Transverse colon (tissue), 4 donors: ENCODE results near the gene PDLIM1. TPM values are rescaled to one million over a fixed set of nuclear protein-coding genes. Genes with fewer than 3 reads are reported as not detected.

Experiments used
- DNase-seq: peaks from one replicate; pipeline ENCODE4 v3.0.0-alpha.2; 2019
- H3K27ac ChIP-seq, 4 donors: fragments of 200-600 bp; sonication (generic); 2 replicates each; pipeline ENCODE4 v1.5.1; 2016 to 2018; ENCODE audit warnings: inconsistent platforms in 4 of 4
- H3K27me3 ChIP-seq: fragments of 200-600 bp; sonication (generic); 2 replicates; pipeline ENCODE4 v1.5.1; 2017; ENCODE audit warnings: inconsistent platforms
- H3K36me3 ChIP-seq, 4 donors: fragments of 200-600 bp; sonication (generic); 2 replicates each; pipeline ENCODE4 v1.5.1; 2017 to 2019; ENCODE audit warnings: inconsistent platforms in 4 of 4
- H3K4me1 ChIP-seq, 4 donors: fragments of 200-600 bp; sonication (generic); 2 replicates each; pipeline ENCODE4 v1.5.1; 2017 to 2020; ENCODE audit warnings: inconsistent platforms in 4 of 4
- H3K4me3 ChIP-seq, 4 donors: fragments of 200-600 bp; sonication (generic); 1 replicate in 1 of 4; 2 replicates in 3 of 4; pipeline versions ENCODE4 v1.5.1 to v1.6.1; 2017 to 2019; ENCODE audit warnings: inconsistent platforms in 4 of 4
- H3K9me3 ChIP-seq, 2 donors: fragments of 200-600 bp; sonication (generic); 2 replicates each; pipeline ENCODE4 v1.5.1; 2017 to 2019; ENCODE audit warnings: inconsistent platforms in 2 of 2
- EP300 ChIP-seq: sonication (generic); formaldehyde crosslinking; IDR thresholded peaks from one replicate; pipeline ENCODE4 v1.6.1; 2017; ENCODE audit warnings: antibody characterized with exemption, low read depth
- POLR2A ChIP-seq: fragments of 450-650 bp; IDR thresholded peaks from one replicate; pipeline ENCODE4 v1.6.1; 2016; ENCODE audit warnings: antibody characterized with exemption, mild to moderate bottlenecking, moderate library complexity
- POLR2AphosphoS5 ChIP-seq, 3 donors: sonication (generic); formaldehyde crosslinking; IDR thresholded peaks; one replicate each; pipeline ENCODE4 v1.6.1; 2016; ENCODE audit warnings: antibody characterized with exemption in 3 of 3
- WGBS, 2 donors: methylation state at CpG; one replicate each; pipeline ENCODE4 v1.1.5; 2018; ENCODE audit warnings: low coverage in 1 of 2; 5-methylcytosine and 5-hydroxymethylcytosine counted together
- in situ Hi-C, 4 donors: fragments of 200-750 bp; cut with MboI; loops; one replicate each; pipeline versions ENCODE4 v1.15.0 to v1.15.1; 2017; ENCODE audit warnings: low sequenced_read_pairs in 3 of 4, low pct_ligation_motif_present in 1 of 4, low pct_unique_long_range_greater_than_20kb in 1 of 4
- intact Hi-C: fragments of 100-400 bp; cut with DNase I; formaldehyde crosslinking; loops from one replicate; pipeline ENCODE4 v1.15.1; 2023; ENCODE audit warnings: low total_unique reads
- total RNA-seq, 4 donors: library from RNA; depleted of rRNA; stranded (reverse); fragments of >200 nt; gene quantifications; one replicate each; pipeline ENCODE4 v1.1.0, GENCODE V29; 2016
- TF ChIP-seq, protein P1 (sequence below), 5 experiments: fragments of 200-600 bp in 3 of 5; fragments of 450-650 bp in 2 of 5; sonication (generic) in 3 of 5; IDR thresholded peaks; 1 replicate in 2 of 5; 2 replicates in 3 of 5; pipeline ENCODE4 v1.5.1; 2016 to 2017; ENCODE audit warnings: antibody characterized with exemption in 5 of 5, inconsistent platforms in 3 of 5, mild to moderate bottlenecking in 2 of 5, moderate library complexity in 1 of 5

PDLIM1 gene
- total RNA-seq, 4 donors from 2014 or later: 201 to 259 (median 225) TPM

DNA sequence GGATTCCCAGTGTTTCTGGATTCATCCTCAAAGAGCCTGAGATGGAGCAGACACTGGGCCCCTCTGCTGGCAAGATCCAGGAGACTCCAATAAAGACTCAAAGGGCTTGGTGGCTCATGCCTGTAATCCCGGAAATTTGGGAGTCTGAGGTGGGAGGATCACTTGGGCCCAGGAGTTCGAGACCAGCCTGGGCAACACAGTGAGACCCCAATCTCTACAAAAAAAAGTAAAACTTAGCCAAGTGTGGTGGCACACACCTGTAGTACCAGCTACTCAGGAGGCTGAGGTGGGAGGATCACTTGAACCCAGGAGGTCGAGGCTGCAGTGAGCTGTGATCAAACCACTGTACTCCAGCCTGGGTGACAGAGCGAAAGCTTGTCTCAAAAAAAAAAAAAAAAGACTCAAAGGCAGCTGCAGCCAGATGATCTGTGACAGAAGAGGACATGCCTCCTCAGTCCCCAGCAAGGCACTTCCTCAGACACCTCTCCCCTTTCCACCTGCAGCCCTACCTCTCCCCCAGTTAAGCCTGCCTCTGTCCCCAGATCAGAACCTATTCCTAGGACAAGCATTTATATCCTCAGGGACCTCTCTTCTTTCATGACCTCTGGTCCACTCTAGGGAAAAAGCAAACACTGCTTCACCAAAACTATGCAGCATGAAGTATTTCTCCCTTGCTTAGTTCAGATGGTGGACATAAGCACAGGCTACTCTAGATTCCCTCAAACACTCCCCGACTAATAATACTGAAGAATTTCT, 27.9 kb downstream of the PDLIM1 start:
- WGBS, 2 donors: 29 to 76% methylated on average over 2 to 5 of the region's 5 CpGs
- Histone ChIP-seq H3K9me3 (no peaks in the 10 kb centered on the region), H3K36me3 (peaks cover 0 to 16% (median 7%) of the 10 kb centered on the region in 4 donors), H3K27me3 (no peaks in the 10 kb centered on the region), H3K4me3 (no peak overlapping the region), H3K27ac (peak overlapping the region in 1 of 4 donors; percentile 16), H3K4me1 (peaks cover 14 to 48% (median 31%) of the 10 kb centered on the region in 4 donors)
- TF ChIP-seq, protein P1, sequence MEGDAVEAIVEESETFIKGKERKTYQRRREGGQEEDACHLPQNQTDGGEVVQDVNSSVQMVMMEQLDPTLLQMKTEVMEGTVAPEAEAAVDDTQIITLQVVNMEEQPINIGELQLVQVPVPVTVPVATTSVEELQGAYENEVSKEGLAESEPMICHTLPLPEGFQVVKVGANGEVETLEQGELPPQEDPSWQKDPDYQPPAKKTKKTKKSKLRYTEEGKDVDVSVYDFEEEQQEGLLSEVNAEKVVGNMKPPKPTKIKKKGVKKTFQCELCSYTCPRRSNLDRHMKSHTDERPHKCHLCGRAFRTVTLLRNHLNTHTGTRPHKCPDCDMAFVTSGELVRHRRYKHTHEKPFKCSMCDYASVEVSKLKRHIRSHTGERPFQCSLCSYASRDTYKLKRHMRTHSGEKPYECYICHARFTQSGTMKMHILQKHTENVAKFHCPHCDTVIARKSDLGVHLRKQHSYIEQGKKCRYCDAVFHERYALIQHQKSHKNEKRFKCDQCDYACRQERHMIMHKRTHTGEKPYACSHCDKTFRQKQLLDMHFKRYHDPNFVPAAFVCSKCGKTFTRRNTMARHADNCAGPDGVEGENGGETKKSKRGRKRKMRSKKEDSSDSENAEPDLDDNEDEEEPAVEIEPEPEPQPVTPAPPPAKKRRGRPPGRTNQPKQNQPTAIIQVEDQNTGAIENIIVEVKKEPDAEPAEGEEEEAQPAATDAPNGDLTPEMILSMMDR (IDR thresholded peaks at IDR 0.05): no peak
- TF ChIP-seq POLR2A (no peak), EP300 (no peak), POLR2AphosphoS5 (IDR thresholded peaks at IDR 0.05) (no peak)
- in situ Hi-C loops (no loop called here), intact Hi-C loops (loop anchor here (5.0 kb wide), 1 partner anchor 1921 kb away; no protein-coding TSS in a partner anchor)
- DNase-seq: no peak

- DNase-seq: no peak
- intact Hi-C loops: loop anchor here (5.0 kb wide), 1 partner anchor 1920 kb away; no protein-coding TSS in a partner anchor
- H3K36me3 ChIP-seq: peaks cover 0 to 19% (median 6%) of the 10 kb centered on the region in 4 donors
- 82% methylated on average over 3 of the region's 3 CpGs; no CpG with 5 or more reads in 1 of the 2 donors for WGBS, 2 donors
- no peak overlapping the region for H3K27ac ChIP-seq
- in situ Hi-C loops: no loop called here
- H3K9me3 ChIP-seq: no peaks in the 10 kb centered on the region
- H3K4me1 ChIP-seq: peaks cover 9 to 44% (median 21%) of the 10 kb centered on the region in 4 donors
- H3K4me3 ChIP-seq: no peak overlapping the region
- H3K27me3 ChIP-seq: no peaks in the 10 kb centered on the region
- TF ChIP-seq POLR2A (no peak), POLR2AphosphoS5 (IDR thresholded peaks at IDR 0.05) (no peak), EP300 (no peak)
- TF ChIP-seq, protein P1 (IDR thresholded peaks at IDR 0.05): no peak
These were observed 28.9 kb downstream of the PDLIM1 start for GRCh38 chr10:95261926-95262325.

GRCh38 chr10:95260909-95261552, 29.8 kb downstream of the PDLIM1 start:
- peaks cover 0 to 4% of the 10 kb centered on the region in 2 donors for H3K9me3 ChIP-seq
- intact Hi-C loops (loop anchor here (5.0 kb wide), 1 partner anchor 1919 kb away; no protein-coding TSS in a partner anchor), in situ Hi-C loops (no loop called here)
- peaks cover 0 to 20% (median 10%) of the 10 kb centered on the region in 4 donors for H3K36me3 ChIP-seq
- TF ChIP-seq POLR2A (no peak), EP300 (no peak), POLR2AphosphoS5 (IDR thresholded peaks at IDR 0.05) (no peak)
- TF ChIP-seq, protein P1 (IDR thresholded peaks at IDR 0.05): no peak
- H3K27me3 ChIP-seq: no peaks in the 10 kb centered on the region
- peak overlapping the region; percentile 37 to 73 (median 66) for H3K27ac ChIP-seq
- peaks cover 3 to 35% (median 16%) of the 10 kb centered on the region in 4 donors for H3K4me1 ChIP-seq
- no peak for DNase-seq
- 78 to 86% methylated on average over 2 to 4 of the region's 4 CpGs for WGBS, 2 donors
- no peak overlapping the region for H3K4me3 ChIP-seq

DNA sequence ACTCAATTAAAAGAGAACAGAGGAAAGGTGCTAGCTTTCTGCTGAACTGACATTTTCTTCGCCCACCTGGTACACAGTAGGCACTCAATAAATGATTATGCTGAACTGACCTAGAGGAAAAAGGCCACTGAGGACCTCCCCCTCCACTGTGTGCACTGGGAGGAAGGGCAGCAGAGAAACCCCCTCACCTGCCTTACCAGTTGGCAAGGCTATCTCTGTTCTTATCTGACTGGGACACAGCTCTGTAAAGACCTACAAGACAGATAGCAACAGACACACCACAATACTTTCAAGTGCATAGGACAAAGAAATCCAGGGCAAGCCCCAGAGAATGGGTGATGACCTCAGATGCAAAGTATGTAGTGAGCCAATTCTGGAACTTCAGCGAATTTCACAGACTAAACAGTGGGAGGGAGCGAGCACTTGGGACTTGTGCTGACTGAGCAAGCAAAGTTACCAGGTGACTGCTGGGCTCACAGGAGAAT, 30.4 kb downstream of the PDLIM1 start:
- in situ Hi-C loops (no loop called here), intact Hi-C loops (loop anchor here (5.0 kb wide), 1 partner anchor 1918 kb away; no protein-coding TSS in a partner anchor)
- no peaks in the 10 kb centered on the region for H3K27me3 ChIP-seq
- no peak for DNase-seq
- no peak overlapping the region for H3K4me3 ChIP-seq
- peaks cover 0 to 5% of the 10 kb centered on the region in 2 donors for H3K9me3 ChIP-seq
- WGBS, 2 donors: 66 to 100% methylated on average over 1 to 3 of the region's 3 CpGs
- H3K4me1 ChIP-seq: peaks cover 0 to 29% (median 13%) of the 10 kb centered on the region in 4 donors
- TF ChIP-seq POLR2AphosphoS5 (IDR thresholded peaks at IDR 0.05): no peak
- TF ChIP-seq, protein P1 (IDR thresholded peaks at IDR 0.05): no peak
- no peak for TF ChIP-seq EP300
- no peak for TF ChIP-seq POLR2A
- H3K36me3 ChIP-seq: peaks cover 0 to 20% (median 10%) of the 10 kb centered on the region in 4 donors
- H3K27ac ChIP-seq: peak overlapping the region; percentile 37 to 73 (median 66)
